SU-DHL-6 (cell line): ENCODE measurements around the gene PLXDC2.
A peak's percentile ranks its signal among the peaks of the same experiment; 100 is the strongest.
"Not testable (repeated sequence)": the region's sequence is repeated elsewhere in the genome, so short reads cannot be mapped to it uniquely, and the experiment has no call there.

Experiments used
- H2AFZ ChIP-seq: fragments of 200-600 bp; sonication (generic); 2 replicates; pipeline ENCODE4 v1.6.1; 2014; ENCODE audit warnings: low read depth, mild to moderate bottlenecking, moderate library complexity, mixed read lengths, antibody characterized with exemption, low read length; ENCODE audit not compliant: severe bottlenecking
- H3F3A ChIP-seq: fragments of 200-600 bp; shearing (Covaris generic); 2 replicates; pipeline ENCODE4 v1.6.0; 2016; ENCODE audit warnings: antibody characterized with exemption, mild to moderate bottlenecking; ENCODE audit not compliant: insufficient read depth
- H3K27ac ChIP-seq: fragments of 200-600 bp; sonication (generic); 2 replicates; pipeline ENCODE4 v1.5.1; 2016; ENCODE audit warnings: low read depth, mild to moderate bottlenecking, low read length, moderate library complexity, mixed read lengths
- H3K27me3 ChIP-seq: fragments of 200-600 bp; sonication (generic), shearing (Covaris generic); 2 replicates; pipeline ENCODE4 v1.6.0; 2014; ENCODE audit warnings: mild to moderate bottlenecking, low read length
- H3K36me3 ChIP-seq: fragments of 200-600 bp; sonication (generic); 2 replicates; pipeline ENCODE4 v1.6.1; 2014; ENCODE audit warnings: mild to moderate bottlenecking, low read length, mixed read lengths
- H3K4me2 ChIP-seq: fragments of 300-600, 200-600 bp; shearing (Covaris generic), sonication (generic); 2 replicates; pipeline ENCODE4 v1.6.0; 2014; ENCODE audit warnings: low read length, low read depth, mild to moderate bottlenecking; ENCODE audit not compliant: poor library complexity, severe bottlenecking
- H3K4me3 ChIP-seq: fragments of 200-600 bp; sonication (generic); 2 replicates; pipeline ENCODE4 v1.5.1; 2014; ENCODE audit warnings: antibody characterized with exemption, low read length, mild to moderate bottlenecking, mixed read lengths; ENCODE audit not compliant: insufficient read depth, poor library complexity, severe bottlenecking
- H3K79me2 ChIP-seq: fragments of 200-600 bp; sonication (generic); 2 replicates; pipeline ENCODE4 v1.6.1; 2014; ENCODE audit warnings: mild to moderate bottlenecking, low read length, moderate library complexity; ENCODE audit not compliant: insufficient read depth
- H3K9ac ChIP-seq: fragments of 200-600 bp; sonication (generic); 2 replicates; pipeline ENCODE4 v1.7.0; 2014; ENCODE audit warnings: mild to moderate bottlenecking, low read length
- H3K9me2 ChIP-seq: fragments of 200-600 bp; sonication (generic); replicated peaks from 2 replicates; pipeline ENCODE4 v1.6.1; 2014; ENCODE audit warnings: low read length; ENCODE audit not compliant: insufficient read depth
- H3K9me3 ChIP-seq: fragments of 200-600 bp; sonication (generic); 2 replicates; pipeline ENCODE4 v1.6.1; 2014; ENCODE audit warnings: low read length, mixed read lengths; ENCODE audit not compliant: insufficient read depth
- H4K20me1 ChIP-seq: fragments of 200-600 bp; sonication (generic); 2 replicates; pipeline ENCODE4 v1.6.1; 2014; ENCODE audit warnings: low read depth, mild to moderate bottlenecking, antibody characterized with exemption, low read length, moderate library complexity, mixed read lengths
- CTCF ChIP-seq: fragments of 200-600 bp; sonication (generic); IDR thresholded peaks from one replicate; pipeline ENCODE4 v1.5.1; 2017; ENCODE audit warnings: antibody characterized with exemption, mild to moderate bottlenecking, low read length, moderate library complexity; ENCODE audit not compliant: insufficient read depth, poor library complexity, severe bottlenecking
- EZH2phosphoT487 ChIP-seq: fragments of 200-600 bp; sonication (generic), shearing (Covaris generic); conservative IDR thresholded peaks from 2 replicates; pipeline ENCODE4 v1.6.1; 2018; ENCODE audit warnings: mild to moderate bottlenecking, antibody characterized with exemption, low read length, moderate library complexity, mixed read lengths

Gene PLXDC2

GRCh38 chr10:19999431-19999830 is 183.2 kb downstream of the PLXDC2 start:
- Histone ChIP-seq H3K36me3 (no peaks in the 10 kb centered on the region), H3K9me3 (no peaks in the 10 kb centered on the region), H3K9ac (no peak overlapping the region), H2AFZ (no peak overlapping the region), H3F3A (0 out of 2 replicates have a peak, but pooled peaks cover 2% of the 10 kb centered on the region), H3K4me3 (no peak overlapping the region), H3K27ac (no peak overlapping the region), H3K4me2 (no peak overlapping the region), H3K27me3 (no peaks in the 10 kb centered on the region), H3K79me2 (no peaks in the 10 kb centered on the region), H4K20me1 (no peaks in the 10 kb centered on the region), H3K9me2 (no peaks in the 10 kb centered on the region)
- no peak for TF ChIP-seq EZH2phosphoT487
- TF ChIP-seq CTCF = no peak

- not testable (repeated sequence) for H3K27me3 ChIP-seq, H3K4me3 ChIP-seq, H3K36me3 ChIP-seq, H3K79me2 ChIP-seq, H3K4me2 ChIP-seq, H3K9me2 ChIP-seq, H3K9ac ChIP-seq, H3F3A ChIP-seq, H3K9me3 ChIP-seq, H4K20me1 ChIP-seq, H3K27ac ChIP-seq, H2AFZ ChIP-seq
Observed at GRCh38 chr10:20002026-20002425, 185.8 kb downstream of the PLXDC2 start.

GRCh38 chr10:20002657-20003056 is 186.4 kb downstream of the PLXDC2 start:
- Histone ChIP-seq H3K9me3 (no peaks in the 10 kb centered on the region), H3F3A (0 out of 2 replicates have a peak, but pooled peaks cover 2% of the 10 kb centered on the region), H3K27me3 (no peaks in the 10 kb centered on the region), H3K4me3 (no peak overlapping the region), H3K9ac (no peak overlapping the region), H3K36me3 (no peaks in the 10 kb centered on the region), H3K4me2 (no peak overlapping the region), H2AFZ (no peak overlapping the region), H3K79me2 (no peaks in the 10 kb centered on the region), H3K9me2 (no peaks in the 10 kb centered on the region), H3K27ac (no peak overlapping the region), H4K20me1 (no peaks in the 10 kb centered on the region)
- no peak for TF ChIP-seq EZH2phosphoT487
- no peak for TF ChIP-seq CTCF

- H3K9ac ChIP-seq = no peak overlapping the region
- H3K27ac ChIP-seq = 0 out of 2 replicates have a peak overlapping the region, but pooled peaks have one; percentile 15
- no peak for TF ChIP-seq EZH2phosphoT487
- TF ChIP-seq CTCF = no peak
- H3K9me2 ChIP-seq = no peaks in the 10 kb centered on the region
- no peaks in the 10 kb centered on the region for H3K27me3 ChIP-seq
- no peak overlapping the region for H3K4me3 ChIP-seq
- H3F3A ChIP-seq = 0 out of 2 replicates have a peak, but pooled peaks cover 2% of the 10 kb centered on the region
- H2AFZ ChIP-seq = no peak overlapping the region
- no peaks in the 10 kb centered on the region for H4K20me1 ChIP-seq
- no peaks in the 10 kb centered on the region for H3K79me2 ChIP-seq
- peak overlapping the region; percentile 33 for H3K4me2 ChIP-seq
- H3K9me3 ChIP-seq = no peaks in the 10 kb centered on the region
- no peaks in the 10 kb centered on the region for H3K36me3 ChIP-seq
Observed at GRCh38 chr10:20004087-20004523, 187.9 kb downstream of the PLXDC2 start.
